Adipose tissue (tissue), 3 donors: Measurements from ENCODE around the gene RGS10. TPM values are rescaled to one million over a fixed set of nuclear protein-coding genes. Genes with fewer than 3 reads are reported as not detected.
"Not testable (repeated sequence)": the region's sequence is repeated elsewhere in the genome, so short reads cannot be mapped to it uniquely, and the experiment has no call there.

Experiments
- H3K27ac ChIP-seq: one replicate; pipeline ENCODE4 v1.5.1; 2013; ENCODE audit warnings: low read depth, low read length
- WGBS, 3 donors: extraction: QIAGEN DNeasy Blood & Tissue Kit; methylation state at CpG; one replicate each; pipeline ENCODE4 v1.1.7; 2013; 5-methylcytosine and 5-hydroxymethylcytosine counted together
- polyA plus RNA-seq, 3 donors: library from polyadenylated mRNA; stranded (reverse); fragments of 200-250 nt; gene quantifications; one replicate each; pipeline ENCODE4 v1.2.3, GENCODE V29; 2013
- donor health status: healthy with polysubstance abuse.
- donor health status: Bipolar disorder and iron deficiency.
- donor health status: healthy.

The RGS10 gene, protein sequence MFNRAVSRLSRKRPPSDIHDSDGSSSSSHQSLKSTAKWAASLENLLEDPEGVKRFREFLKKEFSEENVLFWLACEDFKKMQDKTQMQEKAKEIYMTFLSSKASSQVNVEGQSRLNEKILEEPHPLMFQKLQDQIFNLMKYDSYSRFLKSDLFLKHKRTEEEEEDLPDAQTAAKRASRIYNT
- polyA plus RNA-seq: 10 to 100 TPM in 2 of 3 donors, 1 to 10 TPM in 1; 3.7 to 34.5 (median 11.7) TPM

DNA sequence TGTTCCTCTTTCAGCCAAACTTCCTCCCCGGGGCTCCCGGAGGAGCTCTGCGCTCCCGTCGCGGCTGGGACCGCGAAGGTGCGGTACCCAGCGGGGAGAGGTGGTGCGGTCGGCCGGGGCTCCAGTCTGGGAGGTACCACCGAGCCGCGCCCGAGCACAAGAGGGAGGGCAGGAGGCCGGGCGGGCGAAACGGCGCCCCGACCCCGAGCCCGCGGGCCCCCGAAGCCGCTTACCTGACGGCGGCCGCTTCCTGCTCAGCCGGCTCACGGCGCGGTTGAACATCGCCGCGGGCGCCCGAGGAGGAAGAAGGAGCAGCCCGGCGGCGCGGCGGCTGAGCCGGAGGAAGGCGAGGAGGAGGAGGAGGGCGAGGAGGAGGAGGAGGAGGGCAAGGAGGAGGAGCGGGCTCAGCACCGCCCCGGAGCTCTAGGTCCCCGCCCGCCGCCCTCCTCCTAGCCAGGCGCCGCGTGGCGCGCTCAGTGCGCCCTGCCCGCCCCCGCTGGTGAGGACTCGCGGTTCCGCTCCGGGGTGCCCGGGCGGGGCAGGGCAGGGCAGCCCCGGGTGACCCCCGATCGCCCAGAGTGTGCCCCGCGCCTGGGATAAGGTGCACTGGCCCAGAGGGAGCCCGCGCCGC, at the start of gene RGS10:
TSS of gene RGS10 (minus strand) at position 363 of the 631 bp plus-strand sequence. CDS start at position 282, 81 bp downstream.
- 0 to 1% (median 1%) methylated on average over 20 to 74 of the region's 76 CpGs for WGBS, 3 donors
- no peak within 1 kb of the TSS for H3K27ac ChIP-seq

DNA sequence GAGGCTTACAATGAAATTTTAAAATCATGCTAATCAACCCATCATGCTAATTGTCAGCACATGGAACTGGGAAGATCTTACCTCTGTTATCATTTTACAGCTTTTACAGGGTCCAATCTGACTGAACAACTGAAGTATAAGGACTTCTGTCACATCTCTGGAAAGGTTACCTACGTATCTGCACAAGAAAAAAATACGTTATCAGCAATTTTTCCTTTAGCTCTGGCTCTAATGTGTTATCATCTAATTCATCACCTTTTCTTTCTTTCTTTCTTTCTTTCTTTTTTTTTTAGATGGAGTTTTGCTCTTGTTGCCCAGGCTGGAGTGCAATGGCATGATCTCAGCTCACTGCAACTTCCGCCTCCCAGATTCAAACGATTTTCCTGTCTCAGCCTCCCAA, 45.6 kb upstream of the RGS10 start:
- no peak overlapping the region for H3K27ac ChIP-seq
- 90 to 93% (median 92%) methylated on average over 4 of the region's 4 CpGs for WGBS, 3 donors

GRCh38 chr10:119578355-119578754, 35.8 kb upstream of the RGS10 start:
- H3K27ac ChIP-seq: no peak overlapping the region
- WGBS, 3 donors: 95 to 99% (median 98%) methylated on average over 3 of the region's 3 CpGs

DNA sequence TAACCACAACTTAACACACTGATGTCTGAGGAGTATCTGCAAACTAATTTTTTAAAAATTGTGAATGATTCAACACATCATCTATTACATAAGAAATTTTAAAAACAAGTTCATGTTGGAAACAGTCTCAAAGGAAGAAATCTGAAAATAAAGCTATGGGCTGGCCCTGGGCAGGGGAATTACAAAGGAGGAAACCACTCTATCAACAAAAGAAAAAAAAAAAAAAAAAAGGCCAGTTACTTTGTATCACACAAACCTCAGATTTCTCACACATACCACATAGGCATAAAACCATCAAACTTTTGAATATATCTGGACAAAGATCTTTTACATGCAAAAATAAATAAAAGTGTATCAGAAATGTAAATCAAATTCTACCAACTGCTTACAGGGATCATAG, 33.5 kb upstream of the RGS10 start:
- H3K27ac ChIP-seq: no peak overlapping the region

DNA sequence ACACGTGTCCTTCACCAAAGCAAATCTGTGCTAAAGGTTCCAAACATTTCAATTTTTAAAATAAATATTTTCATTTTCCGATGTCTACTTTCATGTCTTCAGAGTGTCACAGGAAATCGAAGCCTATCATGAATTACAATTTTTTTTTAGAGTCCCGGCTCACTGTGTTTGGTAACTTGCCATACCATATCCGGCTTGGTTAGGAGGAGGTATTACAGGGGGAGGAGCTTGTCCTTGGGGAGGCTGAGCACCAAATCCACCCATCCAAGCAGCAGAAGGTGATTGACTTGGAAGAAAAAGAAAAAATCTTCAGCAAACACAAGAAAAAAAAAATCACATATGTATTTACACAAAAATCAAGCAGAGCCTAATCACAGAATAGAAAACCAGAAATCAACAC, 33.0 kb upstream of the RGS10 start:
- H3K27ac ChIP-seq: no peak overlapping the region
- WGBS, 3 donors: 41 to 56% (median 43%) methylated on average over 5 of the region's 5 CpGs

DNA sequence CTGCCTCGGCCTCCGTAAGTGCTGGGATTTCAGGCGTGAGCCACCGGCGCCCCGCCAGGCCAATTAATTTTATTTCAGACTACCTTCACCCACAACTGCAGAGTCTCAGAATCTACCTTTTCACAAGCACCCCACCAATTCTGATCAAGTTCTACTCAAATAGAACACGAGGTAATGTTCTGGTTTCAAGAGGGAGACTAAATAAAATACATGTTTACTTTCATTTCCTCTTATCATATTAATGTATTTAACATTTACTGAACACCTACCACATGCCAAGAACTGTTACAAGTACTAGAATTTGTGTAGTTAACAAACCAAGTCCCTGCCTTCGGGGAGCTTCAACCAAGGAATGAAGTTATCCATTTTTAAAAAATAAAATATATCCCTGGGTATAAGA, 25.5 kb upstream of the RGS10 start:
- WGBS, 3 donors: 77 to 92% (median 92%) methylated on average over 8 of the region's 8 CpGs

DNA sequence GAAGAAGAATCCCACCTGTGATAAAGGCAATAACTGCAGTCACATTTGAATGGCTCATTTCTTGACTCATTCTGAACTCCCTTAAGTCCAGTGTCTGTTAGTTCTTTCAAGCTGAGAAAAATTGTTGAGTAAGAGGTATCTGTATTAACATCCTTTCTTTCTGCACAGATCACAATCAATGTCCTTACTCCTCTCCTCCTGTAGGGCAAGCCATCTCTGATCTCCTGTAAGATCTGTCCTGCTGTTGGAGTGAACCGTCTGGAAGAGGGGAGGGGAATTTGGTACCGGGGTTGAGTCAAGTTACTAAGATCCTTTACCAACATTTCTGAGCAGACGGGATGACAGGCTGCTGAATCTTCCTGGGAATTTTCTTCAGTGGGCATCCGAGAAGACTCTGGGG, 19.6 kb upstream of the RGS10 start:
- 87 to 91% (median 89%) methylated on average over 4 of the region's 4 CpGs for WGBS, 3 donors
- no peak overlapping the region for H3K27ac ChIP-seq

More for the DNA sequence above, 25.5 kb upstream of the RGS10 start:
- H3K27ac ChIP-seq: no peak overlapping the region

- 93 to 97% (median 96%) methylated on average over 21 to 33 of the region's 33 CpGs for WGBS, 3 donors
These were observed 17.0 kb upstream of the RGS10 start for GRCh38 chr10:119559511-119559910.

GRCh38 chr10:119556081-119556480, 13.6 kb upstream of the RGS10 start:
- 81 to 94% (median 90%) methylated on average over 2 of the region's 2 CpGs for WGBS, 3 donors
- not testable (repeated sequence) for H3K27ac ChIP-seq

More at GRCh38 chr10:119559511-119559910, 17.0 kb upstream of the RGS10 start:
- not testable (repeated sequence) for H3K27ac ChIP-seq

GRCh38 chr10:119555178-119555784, 12.8 kb upstream of the RGS10 start:
- 90 to 94% (median 92%) methylated on average over 6 of the region's 6 CpGs for WGBS, 3 donors
- H3K27ac ChIP-seq: no peak overlapping the region

DNA sequence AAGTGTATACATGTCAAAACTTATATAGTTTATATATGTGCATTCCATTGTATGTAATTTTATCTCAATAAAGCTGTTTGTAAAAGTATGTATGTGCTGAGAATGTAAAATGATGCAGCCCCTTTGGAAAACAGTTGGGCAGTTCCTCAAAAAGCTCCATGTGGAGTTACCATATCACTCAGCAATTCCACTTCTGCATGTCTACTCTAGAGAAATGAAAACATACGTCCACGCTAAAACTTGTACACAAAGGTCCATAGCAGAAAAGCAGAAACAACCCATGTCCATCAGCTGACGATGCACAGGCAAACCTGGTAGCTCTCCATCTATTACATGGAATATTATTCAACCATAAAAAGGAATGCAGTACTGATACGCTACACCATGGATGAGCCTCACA, 8.3 kb upstream of the RGS10 start:
- 76 to 87% (median 86%) methylated on average over 4 of the region's 4 CpGs for WGBS, 3 donors
- H3K27ac ChIP-seq: no peak overlapping the region

GRCh38 chr10:119549247-119549999, 6.9 kb upstream of the RGS10 start:
- no peak overlapping the region for H3K27ac ChIP-seq
- WGBS, 3 donors: 54 to 69% (median 61%) methylated on average over 2 of the region's 2 CpGs

DNA sequence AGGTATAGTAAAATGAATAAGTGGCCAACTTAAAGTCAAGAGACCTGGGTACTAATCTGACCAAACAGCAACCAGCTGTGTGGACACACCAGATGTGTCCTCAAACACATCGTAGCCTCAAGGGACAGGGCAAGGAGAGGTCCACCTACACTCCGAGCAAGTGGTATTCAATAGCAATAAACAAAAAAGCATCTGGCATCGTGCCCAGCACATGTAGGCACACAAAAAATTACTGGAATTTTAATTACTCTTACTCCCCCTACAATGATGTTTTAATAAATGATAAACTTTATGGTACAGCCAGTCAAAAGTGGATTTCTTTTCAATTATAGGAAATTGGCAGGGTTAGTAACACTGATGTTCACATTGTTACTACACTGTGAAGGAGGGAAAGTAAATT, 3.5 kb upstream of the RGS10 start:
- H3K27ac ChIP-seq: no peak overlapping the region
- 39 to 60% (median 60%) methylated on average over 3 of the region's 3 CpGs for WGBS, 3 donors

- H3K27ac ChIP-seq: no peak overlapping the region
- 52 to 66% (median 58%) methylated on average over 4 of the region's 4 CpGs for WGBS, 3 donors
These were observed 2.8 kb upstream of the RGS10 start for GRCh38 chr10:119545310-119545709.

- no peak overlapping the region for H3K27ac ChIP-seq
- WGBS, 3 donors: 54 to 65% (median 64%) methylated on average over 19 of the region's 19 CpGs
These were observed 1.5 kb upstream of the RGS10 start for GRCh38 chr10:119543814-119544642.

- H3K27ac ChIP-seq: no peak overlapping the region
- WGBS, 3 donors: 0 to 1% (median 1%) methylated on average over 53 to 78 of the region's 78 CpGs
These were observed 682 bp upstream of the RGS10 start for GRCh38 chr10:119542988-119543813.

GRCh38 chr10:119541459-119542356, 811 bp downstream of the RGS10 start:
- 23 to 25% (median 23%) methylated on average over 57 of the region's 57 CpGs for WGBS, 3 donors
- H3K27ac ChIP-seq: no peak overlapping the region
